Mucosa of descending colon (tissue), 3 donors: Measurements from ENCODE around the gene DDX47. TPM values are rescaled to one million over a fixed set of nuclear protein-coding genes. Genes with fewer than 3 reads are reported as not detected.

Source experiments
- ATAC-seq: fragments of 200-7000 bp; cut with Tn5 transposase; one replicate; pipeline ENCODE4 v1.9.1; 2020; ENCODE audit warnings: mild to moderate bottlenecking, moderate library complexity
- DNase-seq, 3 donors: peaks; one replicate each; pipeline ENCODE4 v3.0.0-alpha.2; 2020
- H3K36me3 ChIP-seq: fragments of 200-600 bp; one replicate; pipeline ENCODE4 v1.8.0; 2021; ENCODE audit warnings: low read depth, mild to moderate bottlenecking
- H3K4me1 ChIP-seq: fragments of 200-600 bp; one replicate; pipeline ENCODE4 v1.8.0; 2021; ENCODE audit warnings: low read depth, mild to moderate bottlenecking
- H3K4me3 ChIP-seq: fragments of 200-600 bp; one replicate; pipeline ENCODE4 v1.8.0; 2021; ENCODE audit warnings: mild to moderate bottlenecking
- H3K9me3 ChIP-seq: fragments of 200-600 bp; one replicate; pipeline ENCODE4 v1.8.0; 2021; ENCODE audit warnings: mild to moderate bottlenecking
- intact Hi-C, 2 donors: fragments of 100-400 bp; cut with DNase I in 1 of 2; cut with micrococcal nuclease in 1 of 2; formaldehyde crosslinking; loops; one replicate each; pipeline versions ENCODE4 v1.11.0 to v1.11.1; 2022; cut with DNase I, micrococcal nuclease
- long read RNA-seq, 2 donors: library from polyadenylated mRNA; unstranded; transcript quantifications; one replicate each; pipeline ENCODE4 v2.0.0, GENCODE V29; 2019 to 2021
- total RNA-seq, 3 donors: library from RNA; stranded (reverse); fragmentation: NEBNext Ultra II Directional in 2 of 3; extraction: Animal tissue kit (Norgen Biotek cat#: 25700) in 2 of 3; gene quantifications; one replicate each; pipeline versions ENCODE4 v1.2.1 to v1.2.4, GENCODE V29; 2021 to 2023
- TF ChIP-seq, protein P1 (sequence below): fragments of 200-600 bp; IDR thresholded peaks from one replicate; pipeline ENCODE4 v1.8.0; 2022; ENCODE audit warnings: antibody characterized with exemption, mild to moderate bottlenecking
- donor health status: DM: no; HTN: no; CAD: no; lungs with moderate emphysema.
- donor health status: DM: no; HTN: no; CAD: no.
- donor health status: DM: no; HTN: yes; CAD: no.

DDX47 gene
- total RNA-seq = 10 to 100 TPM; 35.0 to 45.4 (median 40.9) TPM
- long read RNA-seq, donor 1, transcript DDX47-202 (12 exons, 1,817 nt) = major isoform, 40 of 44 reads
- long read RNA-seq, donor 1, partial matches to known transcripts = 0 of 44 reads
- long read RNA-seq, donor 1, other reads (novel, unspliced or antisense) = 1 of 44 reads
- long read RNA-seq, donor 2, transcript DDX47-202 (12 exons, 1,817 nt) = major isoform, 20 of 22 reads
- long read RNA-seq, donor 2, partial matches to known transcripts = 0 of 22 reads
- long read RNA-seq, donor 2, other reads (novel, unspliced or antisense) = 0 of 22 reads

DNA sequence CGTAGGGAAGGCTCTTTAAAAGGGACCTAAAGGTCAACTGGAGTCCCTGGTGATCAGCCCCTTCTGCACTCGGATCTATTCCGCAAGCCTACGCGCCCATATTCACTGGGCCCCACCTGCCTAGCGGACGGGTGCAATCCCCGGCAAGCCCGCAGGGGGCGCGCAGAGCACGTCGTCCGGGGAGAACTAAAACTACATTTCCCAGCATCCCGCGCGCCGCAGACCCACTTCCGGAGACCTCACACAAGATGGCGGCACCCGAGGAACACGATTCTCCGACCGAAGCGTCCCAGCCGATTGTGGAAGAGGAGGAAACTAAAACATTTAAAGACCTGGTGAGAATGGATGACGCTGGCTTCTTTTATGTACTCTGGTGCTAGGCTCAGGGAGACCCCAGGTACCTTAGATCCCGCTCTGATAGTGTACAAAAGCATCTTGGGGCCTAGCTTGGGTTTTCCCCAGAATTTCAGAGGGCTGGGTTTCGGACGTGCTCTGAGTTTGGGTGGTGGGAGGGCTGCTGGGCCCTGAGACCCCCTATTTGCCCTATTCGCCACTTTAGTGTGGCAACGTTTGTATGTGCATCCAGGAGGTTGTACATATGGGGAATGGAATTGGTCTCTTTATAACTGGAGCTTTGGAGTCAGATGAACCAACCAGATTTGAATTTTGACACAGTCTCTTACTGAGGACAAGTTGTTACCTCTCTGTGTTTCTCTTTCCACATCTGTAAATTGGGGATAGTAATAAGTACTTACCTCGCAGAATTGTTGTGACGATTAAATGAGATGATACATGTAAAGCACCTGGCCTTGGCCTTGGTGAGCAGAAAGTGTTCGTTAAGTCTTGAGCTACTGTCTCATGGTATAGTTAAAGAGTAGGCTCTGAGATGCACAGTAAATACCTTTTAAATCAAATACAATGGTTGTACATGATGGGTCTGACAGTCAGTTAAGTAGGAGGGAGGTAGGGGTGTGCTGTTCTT lies at the start of gene DDX47:
TSS of gene DDX47 (plus strand) at position 227 of the 982 bp plus-strand sequence. CDS start at position 249, 22 bp downstream.
- DNase-seq = peak; percentile 97 to 100 (median 99)
- Histone ChIP-seq H3K9me3 (no peaks in the 10 kb centered on the region), H3K4me3 (peak within 1 kb of the TSS; percentile 25), H3K36me3 (no peaks in the 10 kb centered on the region), H3K4me1 (peaks cover 19% of the 10 kb centered on the region)
- ATAC-seq = peak; percentile 99
- intact Hi-C loops = no loop called here
- TF ChIP-seq, protein P1, sequence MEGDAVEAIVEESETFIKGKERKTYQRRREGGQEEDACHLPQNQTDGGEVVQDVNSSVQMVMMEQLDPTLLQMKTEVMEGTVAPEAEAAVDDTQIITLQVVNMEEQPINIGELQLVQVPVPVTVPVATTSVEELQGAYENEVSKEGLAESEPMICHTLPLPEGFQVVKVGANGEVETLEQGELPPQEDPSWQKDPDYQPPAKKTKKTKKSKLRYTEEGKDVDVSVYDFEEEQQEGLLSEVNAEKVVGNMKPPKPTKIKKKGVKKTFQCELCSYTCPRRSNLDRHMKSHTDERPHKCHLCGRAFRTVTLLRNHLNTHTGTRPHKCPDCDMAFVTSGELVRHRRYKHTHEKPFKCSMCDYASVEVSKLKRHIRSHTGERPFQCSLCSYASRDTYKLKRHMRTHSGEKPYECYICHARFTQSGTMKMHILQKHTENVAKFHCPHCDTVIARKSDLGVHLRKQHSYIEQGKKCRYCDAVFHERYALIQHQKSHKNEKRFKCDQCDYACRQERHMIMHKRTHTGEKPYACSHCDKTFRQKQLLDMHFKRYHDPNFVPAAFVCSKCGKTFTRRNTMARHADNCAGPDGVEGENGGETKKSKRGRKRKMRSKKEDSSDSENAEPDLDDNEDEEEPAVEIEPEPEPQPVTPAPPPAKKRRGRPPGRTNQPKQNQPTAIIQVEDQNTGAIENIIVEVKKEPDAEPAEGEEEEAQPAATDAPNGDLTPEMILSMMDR = peak; percentile 96

DNA sequence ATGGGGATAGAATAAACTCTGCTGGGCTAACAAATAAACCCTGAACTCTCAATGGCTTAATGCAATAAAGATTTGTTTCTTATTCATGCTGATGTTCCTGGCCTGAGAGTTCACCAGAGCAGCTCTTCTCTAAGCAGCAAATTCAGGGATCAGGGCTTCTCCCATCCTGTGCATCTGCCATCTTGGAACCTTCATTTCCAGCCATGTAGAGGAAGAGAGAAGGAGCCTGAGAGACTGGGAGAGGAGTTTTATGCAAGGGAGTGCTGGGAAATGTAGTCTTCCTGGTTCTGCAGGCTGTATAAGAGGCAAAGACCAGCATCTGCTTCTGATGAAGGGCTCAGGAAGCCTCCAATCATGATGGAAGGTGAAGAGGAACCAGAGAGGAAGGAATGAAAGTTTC lies 48.3 kb upstream of the DDX47 start:
- intact Hi-C loops = no loop called here
- TF ChIP-seq, protein P1 = no peak
- no peak overlapping the region for H3K4me3 ChIP-seq
- H3K36me3 ChIP-seq = no peaks in the 10 kb centered on the region
- H3K9me3 ChIP-seq = no peaks in the 10 kb centered on the region
- ATAC-seq (no peak), DNase-seq (no peak)
- no peaks in the 10 kb centered on the region for H3K4me1 ChIP-seq

DNA sequence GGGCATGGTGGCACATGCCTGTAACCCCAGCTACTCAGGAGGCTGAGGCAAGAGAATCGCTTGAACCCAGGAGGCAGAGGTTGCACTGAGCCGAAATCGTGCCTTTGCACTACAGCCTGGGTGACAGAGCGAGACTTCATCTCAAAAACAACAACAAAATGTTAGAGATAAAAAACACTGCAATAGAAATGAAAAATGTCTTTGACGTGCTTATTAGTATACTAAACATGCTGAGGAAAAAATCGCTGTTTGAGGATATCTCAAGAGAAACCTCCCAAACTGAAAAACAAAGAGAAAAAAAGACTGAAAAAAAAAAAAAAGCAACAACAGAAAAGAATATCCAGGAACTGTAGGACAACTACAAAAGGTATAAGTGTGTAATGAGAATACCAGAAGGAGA lies 42.9 kb upstream of the DDX47 start:
- no peaks in the 10 kb centered on the region for H3K4me1 ChIP-seq
- no peaks in the 10 kb centered on the region for H3K9me3 ChIP-seq
- TF ChIP-seq, protein P1 = no peak
- DNase-seq = no peak
- intact Hi-C loops = no loop called here
- no peak for ATAC-seq
- no peaks in the 10 kb centered on the region for H3K36me3 ChIP-seq
- H3K4me3 ChIP-seq = no peak overlapping the region

DNA sequence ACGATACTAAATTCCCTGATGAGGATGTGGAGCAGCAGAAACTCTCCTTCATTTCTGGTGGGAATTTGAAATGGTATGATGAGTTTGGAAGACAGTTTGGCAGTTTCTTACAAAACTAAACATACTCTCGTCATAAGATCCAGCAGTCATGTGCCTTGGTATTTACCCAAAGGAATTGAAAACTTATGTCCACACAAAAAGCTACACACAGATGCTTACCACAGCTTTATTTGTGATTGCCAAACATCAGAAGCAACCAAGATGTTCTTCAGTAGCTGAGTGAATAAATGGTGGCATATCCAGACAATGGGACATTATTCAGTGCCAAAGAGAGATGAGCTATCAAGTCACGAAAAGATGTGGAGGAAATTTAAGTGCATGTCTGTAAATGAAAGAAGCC lies 38.4 kb upstream of the DDX47 start:
- TF ChIP-seq, protein P1 = no peak
- Histone ChIP-seq H3K36me3 (no peaks in the 10 kb centered on the region), H3K9me3 (no peaks in the 10 kb centered on the region), H3K4me3 (no peak overlapping the region), H3K4me1 (peaks cover 7% of the 10 kb centered on the region)
- ATAC-seq = no peak
- intact Hi-C loops = no loop called here
- DNase-seq = no peak

DNA sequence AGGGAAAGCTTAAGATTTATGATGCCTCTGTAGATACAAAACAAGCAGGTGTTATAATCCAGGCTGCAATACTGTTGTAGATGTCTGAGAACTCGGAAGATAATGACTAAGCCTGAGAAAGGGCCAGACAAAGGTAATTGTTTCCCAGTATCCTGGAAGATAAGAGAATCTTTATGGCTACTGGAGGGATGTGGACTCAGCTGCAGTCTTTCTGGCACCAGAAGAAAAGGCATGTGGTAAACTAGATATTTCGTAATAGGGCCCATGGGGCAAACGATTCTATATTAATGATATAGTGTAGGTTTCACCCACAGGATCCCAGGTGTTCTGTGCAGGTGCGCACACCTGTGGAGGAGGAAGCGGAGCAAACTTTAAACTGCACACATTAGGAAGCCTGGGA lies 36.9 kb upstream of the DDX47 start:
- no peak overlapping the region for H3K4me3 ChIP-seq
- no peaks in the 10 kb centered on the region for H3K9me3 ChIP-seq
- H3K36me3 ChIP-seq = no peaks in the 10 kb centered on the region
- TF ChIP-seq, protein P1 = no peak
- ATAC-seq (peak; percentile 95), DNase-seq (peak; percentile 63 to 67 (median 65))
- intact Hi-C loops = no loop called here
- peaks cover 7% of the 10 kb centered on the region for H3K4me1 ChIP-seq
